ENCODE data around the gene CASR.

GRCh38 chr3:122190525-122190924 lies 7.1 kb downstream of the CASR start:
- no peak for TF ChIP-seq CTCF (IDR thresholded peaks at IDR 0.05; ENCODE audit: insufficient read depth, low read length, poor library complexity, severe bottlenecking)
- no peak for TF ChIP-seq EZH2phosphoT487 (conservative IDR thresholded peaks at IDR 0.05; ENCODE audit: low read length)

Data from SU-DHL-6 (cell line).